Memory B cell (primary cell): ENCODE results near the gene MAD1L1.
"Not testable (repeated sequence)": the region's sequence is repeated elsewhere in the genome, so short reads cannot be mapped to it uniquely, and the experiment has no call there.

Experiments used
- ATAC-seq: fragments of 150-1000 bp; cut with Tn5 transposase; 2 replicates; pipeline ENCODE4 v1.10.0; 2021; ENCODE audit warnings: low read depth, mild to moderate bottlenecking, moderate library complexity
- DNase-seq, 2 donors: peaks; one replicate each; pipeline ENCODE4 v3.0.0; 2022; ENCODE audit warnings: low spot score in 2 of 2
- H3K27ac Mint-ChIP-seq: one replicate; pipeline ENCODE4 v1.8.0; 2022; ENCODE audit warnings: mild to moderate bottlenecking, moderate library complexity, mixed read lengths
- H3K27me3 Mint-ChIP-seq: one replicate; pipeline ENCODE4 v1.8.0; 2022; ENCODE audit warnings: mixed read lengths
- H3K36me3 Mint-ChIP-seq: one replicate; pipeline ENCODE4 v1.8.0; 2022; ENCODE audit warnings: mild to moderate bottlenecking, mixed read lengths
- H3K4me1 Mint-ChIP-seq: one replicate; pipeline ENCODE4 v1.8.0; 2022; ENCODE audit warnings: mixed read lengths
- H3K4me3 Mint-ChIP-seq: one replicate; pipeline ENCODE4 v1.8.0; 2022; ENCODE audit warnings: mild to moderate bottlenecking, moderate library complexity, mixed read lengths
- H3K9me3 Mint-ChIP-seq: one replicate; pipeline ENCODE4 v1.8.0; 2022; ENCODE audit warnings: mixed read lengths

MAD1L1 gene

GRCh38 chr7:1842321-1843221 is 390.2 kb downstream of the MAD1L1 start:
- H3K27ac Mint-ChIP-seq: no peak overlapping the region
- H3K36me3 Mint-ChIP-seq: peaks cover 20% of the 10 kb centered on the region
- DNase-seq: no peak
- no peaks in the 10 kb centered on the region for H3K27me3 Mint-ChIP-seq
- ATAC-seq: no peak
- H3K4me1 Mint-ChIP-seq: peaks cover 2% of the 10 kb centered on the region
- H3K9me3 Mint-ChIP-seq: no peaks in the 10 kb centered on the region
- no peak overlapping the region for H3K4me3 Mint-ChIP-seq

GRCh38 chr7:1841286-1842021 is 391.3 kb downstream of the MAD1L1 start:
- not testable (repeated sequence) for H3K4me3 Mint-ChIP-seq, DNase-seq, H3K27ac Mint-ChIP-seq, H3K9me3 Mint-ChIP-seq, ATAC-seq, H3K4me1 Mint-ChIP-seq, H3K27me3 Mint-ChIP-seq
- peaks cover 24% of the 10 kb centered on the region for H3K36me3 Mint-ChIP-seq

- H3K27ac Mint-ChIP-seq, H3K9me3 Mint-ChIP-seq, H3K27me3 Mint-ChIP-seq, H3K4me1 Mint-ChIP-seq, ATAC-seq, H3K4me3 Mint-ChIP-seq, DNase-seq: not testable (repeated sequence)
- peaks cover 27% of the 10 kb centered on the region for H3K36me3 Mint-ChIP-seq
These were observed 392.0 kb downstream of the MAD1L1 start for GRCh38 chr7:1840744-1841143.

GRCh38 chr7:1839701-1840100 is 393.0 kb downstream of the MAD1L1 start:
- Mint-ChIP-seq H3K9me3 (no peaks in the 10 kb centered on the region), H3K36me3 (peaks cover 28% of the 10 kb centered on the region), H3K4me1 (peaks cover 2% of the 10 kb centered on the region), H3K4me3 (no peak overlapping the region), H3K27me3 (no peaks in the 10 kb centered on the region), H3K27ac (no peak overlapping the region)
- ATAC-seq: no peak
- DNase-seq: no peak

- H3K36me3 Mint-ChIP-seq: peaks cover 31% of the 10 kb centered on the region
- not testable (repeated sequence) for H3K27ac Mint-ChIP-seq, DNase-seq, H3K4me1 Mint-ChIP-seq, H3K27me3 Mint-ChIP-seq, ATAC-seq, H3K9me3 Mint-ChIP-seq, H3K4me3 Mint-ChIP-seq
These were observed 393.7 kb downstream of the MAD1L1 start for GRCh38 chr7:1838911-1839531.

GRCh38 chr7:1838544-1838872 is 394.2 kb downstream of the MAD1L1 start:
- not testable (repeated sequence) for H3K27ac Mint-ChIP-seq, H3K27me3 Mint-ChIP-seq, ATAC-seq, H3K4me1 Mint-ChIP-seq, DNase-seq, H3K9me3 Mint-ChIP-seq, H3K4me3 Mint-ChIP-seq
- peaks cover 33% of the 10 kb centered on the region for H3K36me3 Mint-ChIP-seq

- not testable (repeated sequence) for ATAC-seq, H3K27ac Mint-ChIP-seq, H3K27me3 Mint-ChIP-seq, DNase-seq, H3K9me3 Mint-ChIP-seq, H3K4me1 Mint-ChIP-seq, H3K4me3 Mint-ChIP-seq
- peaks cover 33% of the 10 kb centered on the region for H3K36me3 Mint-ChIP-seq
These were observed 394.8 kb downstream of the MAD1L1 start for GRCh38 chr7:1837696-1838543.

- not testable (repeated sequence) for H3K9me3 Mint-ChIP-seq, H3K4me1 Mint-ChIP-seq, H3K4me3 Mint-ChIP-seq, H3K27me3 Mint-ChIP-seq, ATAC-seq, H3K27ac Mint-ChIP-seq, DNase-seq
- H3K36me3 Mint-ChIP-seq: peaks cover 36% of the 10 kb centered on the region
These were observed 400.7 kb downstream of the MAD1L1 start for GRCh38 chr7:1831933-1832535.

GRCh38 chr7:1831471-1831870 is 401.3 kb downstream of the MAD1L1 start:
- peaks cover 35% of the 10 kb centered on the region for H3K36me3 Mint-ChIP-seq
- H3K27ac Mint-ChIP-seq: not testable (repeated sequence)

GRCh38 chr7:1829668-1830067 is 403.1 kb downstream of the MAD1L1 start:
- not testable (repeated sequence) for H3K4me1 Mint-ChIP-seq, H3K27me3 Mint-ChIP-seq, H3K4me3 Mint-ChIP-seq, H3K27ac Mint-ChIP-seq, H3K9me3 Mint-ChIP-seq, ATAC-seq, DNase-seq
- peaks cover 29% of the 10 kb centered on the region for H3K36me3 Mint-ChIP-seq

More at GRCh38 chr7:1831471-1831870, 401.3 kb downstream of the MAD1L1 start:
- DNase-seq, H3K27me3 Mint-ChIP-seq, H3K4me3 Mint-ChIP-seq, ATAC-seq, H3K4me1 Mint-ChIP-seq, H3K9me3 Mint-ChIP-seq: not testable (repeated sequence)

GRCh38 chr7:1829111-1829510 is 403.6 kb downstream of the MAD1L1 start:
- Mint-ChIP-seq H3K27ac (no peak overlapping the region), H3K9me3 (peaks cover 9% of the 10 kb centered on the region), H3K36me3 (peaks cover 27% of the 10 kb centered on the region), H3K4me3 (no peak overlapping the region), H3K27me3 (no peaks in the 10 kb centered on the region), H3K4me1 (peaks cover 9% of the 10 kb centered on the region)
- ATAC-seq (no peak), DNase-seq (no peak)

GRCh38 chr7:1828170-1828569 is 404.6 kb downstream of the MAD1L1 start:
- not testable (repeated sequence) for H3K27ac Mint-ChIP-seq, H3K9me3 Mint-ChIP-seq, DNase-seq, H3K27me3 Mint-ChIP-seq, H3K4me1 Mint-ChIP-seq, H3K4me3 Mint-ChIP-seq, ATAC-seq
- peaks cover 23% of the 10 kb centered on the region for H3K36me3 Mint-ChIP-seq

- not testable (repeated sequence) for H3K27me3 Mint-ChIP-seq, DNase-seq, H3K9me3 Mint-ChIP-seq, H3K4me3 Mint-ChIP-seq, H3K27ac Mint-ChIP-seq, ATAC-seq, H3K4me1 Mint-ChIP-seq
- peaks cover 24% of the 10 kb centered on the region for H3K36me3 Mint-ChIP-seq
These were observed 405.2 kb downstream of the MAD1L1 start for GRCh38 chr7:1827521-1827981.
